ENCODE measurements around the gene CDON.

CDON gene, protein sequence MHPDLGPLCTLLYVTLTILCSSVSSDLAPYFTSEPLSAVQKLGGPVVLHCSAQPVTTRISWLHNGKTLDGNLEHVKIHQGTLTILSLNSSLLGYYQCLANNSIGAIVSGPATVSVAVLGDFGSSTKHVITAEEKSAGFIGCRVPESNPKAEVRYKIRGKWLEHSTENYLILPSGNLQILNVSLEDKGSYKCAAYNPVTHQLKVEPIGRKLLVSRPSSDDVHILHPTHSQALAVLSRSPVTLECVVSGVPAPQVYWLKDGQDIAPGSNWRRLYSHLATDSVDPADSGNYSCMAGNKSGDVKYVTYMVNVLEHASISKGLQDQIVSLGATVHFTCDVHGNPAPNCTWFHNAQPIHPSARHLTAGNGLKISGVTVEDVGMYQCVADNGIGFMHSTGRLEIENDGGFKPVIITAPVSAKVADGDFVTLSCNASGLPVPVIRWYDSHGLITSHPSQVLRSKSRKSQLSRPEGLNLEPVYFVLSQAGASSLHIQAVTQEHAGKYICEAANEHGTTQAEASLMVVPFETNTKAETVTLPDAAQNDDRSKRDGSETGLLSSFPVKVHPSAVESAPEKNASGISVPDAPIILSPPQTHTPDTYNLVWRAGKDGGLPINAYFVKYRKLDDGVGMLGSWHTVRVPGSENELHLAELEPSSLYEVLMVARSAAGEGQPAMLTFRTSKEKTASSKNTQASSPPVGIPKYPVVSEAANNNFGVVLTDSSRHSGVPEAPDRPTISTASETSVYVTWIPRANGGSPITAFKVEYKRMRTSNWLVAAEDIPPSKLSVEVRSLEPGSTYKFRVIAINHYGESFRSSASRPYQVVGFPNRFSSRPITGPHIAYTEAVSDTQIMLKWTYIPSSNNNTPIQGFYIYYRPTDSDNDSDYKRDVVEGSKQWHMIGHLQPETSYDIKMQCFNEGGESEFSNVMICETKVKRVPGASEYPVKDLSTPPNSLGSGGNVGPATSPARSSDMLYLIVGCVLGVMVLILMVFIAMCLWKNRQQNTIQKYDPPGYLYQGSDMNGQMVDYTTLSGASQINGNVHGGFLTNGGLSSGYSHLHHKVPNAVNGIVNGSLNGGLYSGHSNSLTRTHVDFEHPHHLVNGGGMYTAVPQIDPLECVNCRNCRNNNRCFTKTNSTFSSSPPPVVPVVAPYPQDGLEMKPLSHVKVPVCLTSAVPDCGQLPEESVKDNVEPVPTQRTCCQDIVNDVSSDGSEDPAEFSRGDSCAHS (N-terminal part only)
- total RNA-seq: 4.1 to 4.4 reads per million in 2 donors

DNA sequence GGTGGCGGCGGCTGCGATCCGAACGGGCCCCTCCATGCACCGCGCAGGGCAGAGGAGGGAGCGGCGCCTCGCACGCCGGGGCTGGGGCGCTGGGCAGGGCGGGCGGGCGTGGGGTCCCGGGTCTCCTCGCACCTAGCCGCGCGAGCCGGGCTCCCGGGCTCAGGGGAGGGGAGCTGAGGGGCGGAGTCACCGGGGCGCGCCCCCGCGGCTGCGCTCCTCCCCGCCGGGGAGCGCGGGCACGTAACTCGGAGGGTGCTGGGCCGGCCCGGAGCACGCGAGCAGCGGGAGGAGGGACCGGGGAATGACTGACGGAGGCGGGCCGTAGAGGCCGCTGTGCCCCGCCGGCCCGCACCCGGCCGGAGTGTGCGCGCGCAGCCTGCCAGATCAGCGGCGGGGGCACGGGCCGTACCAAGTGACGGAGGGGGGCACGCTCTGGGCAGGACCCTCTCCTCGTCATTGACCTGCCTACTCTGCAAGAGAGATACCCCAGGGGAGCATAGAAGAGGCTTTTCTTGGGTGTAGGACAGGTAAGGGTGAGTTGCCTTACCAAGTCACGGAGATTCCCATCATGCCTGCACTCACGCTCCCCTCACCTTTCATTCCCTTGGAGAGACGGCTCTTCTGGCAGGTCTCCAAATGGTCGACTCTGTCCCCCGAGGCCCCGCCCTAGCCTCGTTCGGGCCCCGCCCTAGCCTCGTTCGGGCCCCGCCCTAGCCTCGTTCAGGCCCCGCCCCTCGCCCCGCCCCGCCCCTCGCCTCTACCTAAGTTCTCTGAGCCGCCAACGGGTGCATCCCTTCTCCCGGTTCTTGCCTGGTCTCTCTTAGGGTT is at the start of gene CDON:
Gene CDON, minus strand, starts transcription at position 188 of the 828 bp plus-strand sequence. CDS start 39,390 bp downstream, outside the sequence.
- peak; percentile 91 for DNase-seq

DNA sequence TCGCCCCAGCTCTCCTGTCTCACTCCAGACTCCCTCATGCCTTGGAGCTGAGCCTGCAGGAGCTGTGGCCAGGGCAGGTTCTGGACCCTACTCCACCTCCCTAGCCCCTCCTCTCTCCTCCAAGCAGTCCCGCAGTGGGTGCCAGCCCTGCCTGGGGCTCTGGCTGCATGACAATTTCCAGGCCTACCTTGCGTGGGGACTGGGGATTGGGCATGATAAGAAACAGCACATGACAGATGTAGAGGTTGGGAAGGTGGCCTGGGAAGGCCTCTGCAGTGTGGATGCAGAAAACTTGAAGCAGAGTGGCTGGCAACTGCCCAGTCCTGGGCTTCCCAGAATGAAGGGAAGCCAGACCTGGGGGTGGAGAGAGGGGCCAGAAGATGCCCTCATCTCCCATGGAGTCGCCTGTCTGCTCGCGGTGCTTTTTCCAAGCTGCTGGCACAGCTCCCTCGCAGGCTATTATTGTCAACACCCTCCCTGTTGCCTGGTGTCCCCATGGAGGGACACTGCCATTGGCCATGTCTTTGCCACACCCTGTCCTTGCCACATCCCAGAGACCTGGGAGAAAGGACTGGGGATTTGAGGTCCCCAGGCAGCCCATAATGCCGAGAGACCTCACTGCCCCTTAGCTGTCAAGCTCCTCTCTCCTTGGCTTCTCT is 48.9 kb upstream of the CDON start:
- DNase-seq: no peak

DNA sequence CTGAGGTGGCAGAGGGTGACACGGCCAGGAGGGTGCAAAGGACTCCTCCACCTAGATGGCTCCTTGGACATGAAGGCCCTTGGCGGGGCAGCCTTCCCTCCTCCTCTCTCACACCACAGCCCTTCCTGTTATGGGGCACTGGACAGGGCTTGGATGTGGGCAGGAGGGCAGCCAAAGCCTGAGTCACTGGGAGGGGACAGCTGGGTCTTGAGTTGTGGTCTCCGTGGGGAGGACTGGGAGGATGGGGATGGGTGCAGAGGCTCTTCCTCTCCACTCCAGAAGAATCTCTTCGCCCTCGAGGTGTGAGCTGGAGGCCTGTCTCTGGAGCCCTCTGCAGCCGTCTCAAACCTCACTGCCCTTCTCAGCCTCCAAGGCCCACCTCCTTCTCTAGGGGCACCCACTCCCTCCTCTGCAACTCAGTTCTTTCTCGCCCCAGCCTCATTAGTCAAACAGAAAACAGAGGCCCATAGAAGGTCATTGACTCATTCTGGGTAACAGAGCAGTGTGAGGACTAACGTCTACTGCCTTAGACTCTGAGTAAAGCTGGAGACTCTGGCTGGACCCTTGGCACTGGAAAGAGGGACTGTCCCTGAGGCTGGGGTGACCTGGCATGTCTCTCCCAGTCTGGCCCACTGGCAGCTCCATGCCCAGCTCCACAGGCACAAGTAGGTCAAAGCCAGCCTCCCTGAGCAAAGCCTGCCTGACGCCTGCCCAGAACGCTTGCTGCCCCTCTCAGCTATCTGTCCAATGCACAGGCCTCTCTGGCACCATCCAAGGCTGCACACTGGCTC is 47.5 kb upstream of the CDON start:
- no peak for DNase-seq

- DNase-seq: no peak
These were observed 44.1 kb upstream of the CDON start for GRCh38 chr11:126106594-126107328.

- no peak for DNase-seq
These were observed 43.0 kb upstream of the CDON start for GRCh38 chr11:126105748-126106080.

- DNase-seq: no peak
These were observed 42.5 kb upstream of the CDON start for GRCh38 chr11:126105022-126105747.

- DNase-seq: no peak
These were observed 41.8 kb upstream of the CDON start for GRCh38 chr11:126104420-126104819.

DNA sequence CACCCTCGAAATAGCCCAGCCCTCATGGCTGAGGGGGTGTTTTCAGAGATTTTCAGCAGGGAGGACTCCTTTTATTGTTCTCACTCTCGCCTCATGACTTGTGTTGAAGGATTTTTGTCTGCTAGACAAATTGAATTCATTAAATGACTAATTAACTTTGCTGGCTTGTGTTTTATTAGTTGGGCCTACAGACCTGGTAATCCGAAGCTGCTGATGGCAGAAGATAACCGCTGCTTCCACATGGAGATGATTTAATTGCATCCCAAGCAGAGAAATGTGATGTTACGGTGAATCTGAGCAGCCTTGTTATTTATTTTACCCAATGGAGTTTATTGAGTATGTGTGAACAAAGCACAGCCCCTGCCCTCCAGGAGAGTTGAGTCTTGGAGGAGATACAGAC is 40.5 kb upstream of the CDON start:
- no peak for DNase-seq

DNA sequence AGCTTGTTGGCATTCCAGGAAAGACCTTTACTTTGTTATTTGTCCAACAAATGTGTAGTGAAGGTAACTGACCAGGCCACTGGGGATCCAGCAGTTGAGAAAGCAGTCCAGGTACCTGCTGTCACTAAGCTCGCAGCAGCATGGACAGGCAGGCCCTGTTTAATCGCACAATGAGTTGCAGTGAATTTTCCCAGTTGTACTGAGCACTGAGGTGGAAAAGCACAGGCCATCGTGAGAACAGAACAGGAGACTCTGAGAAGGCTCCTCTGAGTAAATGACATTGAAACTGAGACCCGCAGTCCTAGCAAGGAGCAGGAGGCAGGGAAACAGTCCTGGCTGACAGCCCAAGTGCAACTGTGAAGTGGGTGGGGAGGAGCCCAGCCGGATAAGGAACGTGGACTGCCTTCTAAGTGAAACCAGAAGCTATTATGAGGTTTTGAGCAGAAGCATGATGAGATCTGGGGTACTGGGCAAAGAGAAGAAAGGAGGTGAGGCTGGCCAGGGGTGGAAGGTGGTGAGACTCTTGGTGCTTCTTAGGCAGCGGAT is 39.8 kb upstream of the CDON start:
- no peak for DNase-seq

DNA sequence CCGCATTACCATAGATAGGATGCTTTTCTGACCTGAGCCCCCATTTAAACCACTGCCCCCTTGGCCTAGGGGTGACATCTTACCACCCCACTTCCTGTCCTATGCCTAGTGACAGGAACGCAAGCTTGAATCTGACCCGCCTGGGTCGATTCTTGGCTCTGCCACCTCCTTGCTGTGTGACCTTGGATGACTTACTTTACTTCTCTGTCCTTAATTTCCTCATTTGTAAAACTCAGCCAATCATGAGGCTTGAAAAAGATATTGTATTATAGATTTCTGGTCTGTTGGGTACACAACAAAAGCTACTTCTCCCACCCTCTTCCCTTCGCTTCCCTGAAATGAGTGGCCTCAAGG is 39.2 kb upstream of the CDON start:
- no peak for DNase-seq

- DNase-seq: no peak
These were observed 38.7 kb upstream of the CDON start for GRCh38 chr11:126101251-126101929.

DNA sequence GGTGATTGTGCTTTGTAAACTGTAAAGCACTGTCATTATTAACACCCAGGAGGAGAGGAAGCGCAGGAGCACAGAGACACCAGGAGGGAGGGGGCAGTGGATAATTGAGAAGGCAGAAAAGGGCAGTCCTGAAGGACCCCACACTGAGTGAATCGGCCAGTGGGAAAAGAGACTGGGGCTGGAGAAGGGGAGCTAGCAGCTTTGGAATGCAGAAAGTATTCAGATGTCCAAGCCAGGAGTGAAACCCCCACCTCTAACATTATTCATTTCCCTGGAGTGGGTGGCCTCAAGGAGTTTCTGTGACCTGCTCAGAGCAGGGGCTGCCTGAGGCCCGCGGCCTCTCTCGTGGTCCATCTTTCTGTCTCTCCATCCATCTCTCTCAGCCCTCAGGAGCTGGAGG is 38.0 kb upstream of the CDON start:
- DNase-seq: no peak

DNA sequence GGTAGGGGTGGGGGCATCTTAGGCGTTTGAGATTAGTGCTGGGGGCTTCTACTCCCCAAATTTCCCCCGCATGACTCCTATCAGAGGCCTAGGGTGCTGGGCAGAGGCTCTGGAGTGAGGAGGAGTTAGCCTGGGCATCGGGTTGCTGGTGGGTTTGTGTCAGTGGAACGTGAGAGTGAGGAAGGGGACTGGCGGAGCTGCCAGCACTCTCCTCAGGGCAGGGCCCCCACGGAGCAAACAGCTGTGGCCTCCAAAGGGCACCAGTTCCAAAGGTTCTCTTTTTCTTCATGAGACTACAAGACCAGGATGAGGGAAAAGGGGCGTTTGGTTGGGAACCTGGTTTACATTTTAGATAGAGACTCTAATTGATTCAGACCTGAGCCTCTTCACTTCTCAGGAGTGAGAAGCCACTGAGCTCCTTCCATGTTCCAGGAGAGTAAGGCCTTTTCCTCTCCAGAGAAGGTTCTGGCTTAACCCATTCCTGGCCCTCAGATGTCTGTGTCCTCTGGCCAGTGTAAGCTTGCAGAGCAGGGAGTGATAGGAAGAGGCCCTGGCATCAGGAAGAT is 35.6 kb upstream of the CDON start:
- no peak for DNase-seq

- no peak for DNase-seq
These were observed 33.1 kb upstream of the CDON start for GRCh38 chr11:126095745-126096144.

GRCh38 chr11:126090452-126090851 is 27.8 kb upstream of the CDON start:
- no peak for DNase-seq

GRCh38 chr11:126088999-126089398 is 26.3 kb upstream of the CDON start:
- DNase-seq: no peak

DNA sequence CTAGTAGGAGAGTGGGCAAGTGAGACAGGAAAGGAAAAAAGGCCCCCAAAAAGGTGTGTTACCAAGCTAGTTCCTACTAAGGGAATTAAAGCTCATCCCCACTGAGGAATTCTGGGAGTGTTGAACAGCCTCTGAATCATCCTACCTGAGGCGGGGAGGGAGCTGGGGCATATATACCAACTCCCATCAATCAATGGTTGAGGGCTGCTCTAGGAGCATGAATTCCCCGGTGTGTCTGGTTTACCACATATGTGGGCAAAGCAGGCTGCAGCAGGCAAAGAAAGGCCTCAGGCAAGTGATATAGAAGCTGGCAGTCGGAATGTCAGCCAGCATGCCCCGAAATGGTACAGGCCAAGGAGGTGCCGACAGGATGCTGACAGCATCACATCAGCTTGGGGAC is 23.6 kb upstream of the CDON start:
- DNase-seq: no peak

DNA sequence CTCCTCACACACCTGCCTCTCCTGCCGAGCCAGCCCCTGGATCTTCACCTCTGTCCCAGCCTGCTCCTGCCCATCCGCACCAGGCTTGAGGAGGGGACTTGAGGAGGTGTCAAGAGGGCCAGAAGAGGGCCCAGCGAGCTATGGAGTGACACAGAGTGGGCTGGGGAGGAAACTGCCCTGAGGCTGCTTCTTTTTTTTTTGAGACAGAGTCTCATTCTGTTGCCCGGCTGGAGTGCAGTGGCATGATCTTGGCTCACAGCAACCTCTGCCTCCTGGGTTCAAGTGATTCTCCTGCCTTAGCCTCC is 21.9 kb upstream of the CDON start:
- no peak for DNase-seq

Measured in T-helper 9 cell (primary cell).